ENCODE measurements around the gene MEGF6. TPM values are rescaled to one million over a fixed set of nuclear protein-coding genes. Genes with fewer than 3 reads are reported as not detected.

The MEGF6 gene
- total and polyA plus RNA-seq, 2 donors (not counting 1 experiment from before 2014, with no cell fraction given): 43.2 to 77.3 TPM

DNA sequence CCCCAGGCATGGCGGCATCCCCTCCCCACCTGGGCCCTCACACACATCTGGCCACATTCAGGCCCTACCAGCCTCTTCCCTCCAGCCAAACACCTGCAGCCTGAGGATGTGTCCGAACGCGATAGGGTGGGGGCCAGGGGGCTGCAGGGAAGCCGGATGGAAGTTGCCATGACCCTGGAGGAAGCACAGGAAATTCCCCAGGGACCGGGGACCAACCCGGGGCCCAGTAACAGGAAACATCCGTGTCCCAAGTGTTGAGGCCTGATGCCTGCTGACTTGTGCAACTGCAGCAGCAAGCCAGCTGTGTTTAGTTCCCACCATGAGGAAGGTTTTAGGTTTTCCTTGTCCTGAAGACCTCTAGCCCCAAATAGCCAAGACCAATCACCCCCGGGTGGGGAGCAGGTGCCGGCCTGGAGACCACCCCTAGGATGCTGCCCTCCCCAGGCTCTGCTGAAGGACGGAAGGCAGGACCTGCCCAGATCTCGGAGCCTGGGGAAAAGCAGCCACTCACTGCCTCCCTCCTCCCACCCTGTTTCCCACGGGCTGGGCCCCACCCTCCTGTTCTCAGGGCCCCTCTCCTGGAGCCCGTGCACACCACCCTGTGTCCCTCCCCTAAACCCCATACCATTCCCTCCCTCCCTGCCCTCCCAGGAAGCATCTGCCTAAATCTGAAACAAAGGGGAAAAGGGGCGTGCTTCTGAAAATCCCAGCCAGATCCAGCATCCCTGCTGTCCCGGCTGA lies 29.8 kb downstream of the MEGF6 start:
- no peak overlapping the region for H3K9ac ChIP-seq (ENCODE audit: low read length)
- WGBS (ENCODE audit: insufficient coverage): 39% methylated on average over 15 of the region's 16 CpGs
- H3K4me2 ChIP-seq (replicated peaks; ENCODE audit: low read depth, low read length, poor library complexity, severe bottlenecking): no peak overlapping the region
- no peak for TF ChIP-seq EZH2 (IDR thresholded peaks at IDR 0.05; ENCODE audit: borderline replicate concordance, insufficient read depth, low read depth, low read length, poor library complexity, severe bottlenecking)
- TF ChIP-seq, protein P1, sequence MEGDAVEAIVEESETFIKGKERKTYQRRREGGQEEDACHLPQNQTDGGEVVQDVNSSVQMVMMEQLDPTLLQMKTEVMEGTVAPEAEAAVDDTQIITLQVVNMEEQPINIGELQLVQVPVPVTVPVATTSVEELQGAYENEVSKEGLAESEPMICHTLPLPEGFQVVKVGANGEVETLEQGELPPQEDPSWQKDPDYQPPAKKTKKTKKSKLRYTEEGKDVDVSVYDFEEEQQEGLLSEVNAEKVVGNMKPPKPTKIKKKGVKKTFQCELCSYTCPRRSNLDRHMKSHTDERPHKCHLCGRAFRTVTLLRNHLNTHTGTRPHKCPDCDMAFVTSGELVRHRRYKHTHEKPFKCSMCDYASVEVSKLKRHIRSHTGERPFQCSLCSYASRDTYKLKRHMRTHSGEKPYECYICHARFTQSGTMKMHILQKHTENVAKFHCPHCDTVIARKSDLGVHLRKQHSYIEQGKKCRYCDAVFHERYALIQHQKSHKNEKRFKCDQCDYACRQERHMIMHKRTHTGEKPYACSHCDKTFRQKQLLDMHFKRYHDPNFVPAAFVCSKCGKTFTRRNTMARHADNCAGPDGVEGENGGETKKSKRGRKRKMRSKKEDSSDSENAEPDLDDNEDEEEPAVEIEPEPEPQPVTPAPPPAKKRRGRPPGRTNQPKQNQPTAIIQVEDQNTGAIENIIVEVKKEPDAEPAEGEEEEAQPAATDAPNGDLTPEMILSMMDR (IDR thresholded peaks at IDR 0.05): no peak
- H3K27ac Mint-ChIP-seq: no peak overlapping the region
- H3K4me1 Mint-ChIP-seq: peaks cover 7% of the 10 kb centered on the region
- ATAC-seq (ENCODE audit: low read depth) (no peak), DNase-seq (no peak)
- no peak overlapping the region for H3K4me3 ChIP-seq (ENCODE audit: control extremely low read depth in 1 of 5, extremely low read depth in 1 of 5, insufficient read depth in 1 of 5, low read depth in 2 of 5, low read length in 4 of 5)
- no peaks in the 10 kb centered on the region for H4K20me1 ChIP-seq (ENCODE audit: control insufficient read depth, insufficient read depth, low read length, poor library complexity, severe bottlenecking)
- CTCF ChIA-PET: no interaction called here
- H2AFZ ChIP-seq (ENCODE audit: insufficient read depth, low read depth, low read length, poor library complexity, severe bottlenecking): no peak overlapping the region
- intact Hi-C loops (cut with micrococcal nuclease): no loop called here
- H3K9me3 Mint-ChIP-seq (ENCODE audit: insufficient read depth): no peaks in the 10 kb centered on the region
- no peak overlapping the region for H3K27ac ChIP-seq (ENCODE audit: low read length in 2 of 2)
- H3K79me2 ChIP-seq (ENCODE audit: control insufficient read depth, insufficient read depth, low read length): no peaks in the 10 kb centered on the region
- H3K4me1 ChIP-seq (ENCODE audit: control insufficient read depth in 2 of 2, insufficient read depth in 2 of 2, low read length in 2 of 2): peaks cover 9 to 16% of the 10 kb centered on the region in 2 donors
- H3K4me3 Mint-ChIP-seq: no peak overlapping the region
- H3K9me3 ChIP-seq (ENCODE audit: control extremely low read depth in 1 of 3, control insufficient read depth in 2 of 3, insufficient read depth in 1 of 3, low read length in 2 of 3): peaks cover 0 to 21% (median 0%) of the 10 kb centered on the region in 3 donors
- H3K27me3 ChIP-seq (replicated peaks in 1 of 4; ENCODE audit: control extremely low read depth in 1 of 4, control insufficient read depth in 3 of 4, insufficient read depth in 4 of 4, low read length in 3 of 4): peaks cover 0 to 3% (median 0%) of the 10 kb centered on the region in 4 experiments
- POLR2A ChIA-PET: no interaction called here
- H3K27me3 Mint-ChIP-seq: no peaks in the 10 kb centered on the region
- H3K36me3 ChIP-seq (replicated peaks in 1 of 2; ENCODE audit: control extremely low read depth in 1 of 2, control insufficient read depth in 1 of 2, extremely low read depth in 1 of 2, insufficient read depth in 2 of 2, low read length in 1 of 2): no peaks in the 10 kb centered on the region

GRCh38 chr1:3580231-3580630 lies 31.1 kb downstream of the MEGF6 start:
- H3K27ac ChIP-seq (ENCODE audit: low read length in 2 of 2): no peak overlapping the region
- no peak for DNase-seq
- H3K9ac ChIP-seq (ENCODE audit: low read length): no peak overlapping the region
- H3K4me1 Mint-ChIP-seq: peaks cover 7% of the 10 kb centered on the region
- TF ChIP-seq, protein P1 (IDR thresholded peaks at IDR 0.05): no peak
- no peak for TF ChIP-seq EZH2 (IDR thresholded peaks at IDR 0.05; ENCODE audit: borderline replicate concordance, insufficient read depth, low read depth, low read length, poor library complexity, severe bottlenecking)
- WGBS (ENCODE audit: insufficient coverage): 34% methylated on average over 7 of the region's 9 CpGs
- ChIA-PET POLR2A (no interaction called here), CTCF (no interaction called here)
- peaks cover 0 to 32% (median 0%) of the 10 kb centered on the region in 3 donors for H3K9me3 ChIP-seq (ENCODE audit: control extremely low read depth in 1 of 3, control insufficient read depth in 2 of 3, insufficient read depth in 1 of 3, low read length in 2 of 3)
- H3K4me3 ChIP-seq (ENCODE audit: control extremely low read depth in 1 of 5, extremely low read depth in 1 of 5, insufficient read depth in 1 of 5, low read depth in 2 of 5, low read length in 4 of 5): no peak overlapping the region
- peaks cover 9 to 16% of the 10 kb centered on the region in 2 donors for H3K4me1 ChIP-seq (ENCODE audit: control insufficient read depth in 2 of 2, insufficient read depth in 2 of 2, low read length in 2 of 2)
- no peak overlapping the region for H3K27ac Mint-ChIP-seq
- no peaks in the 10 kb centered on the region for H3K79me2 ChIP-seq (ENCODE audit: control insufficient read depth, insufficient read depth, low read length)
- no peaks in the 10 kb centered on the region for H3K27me3 Mint-ChIP-seq
- no peaks in the 10 kb centered on the region for H3K36me3 ChIP-seq (replicated peaks in 1 of 2; ENCODE audit: control extremely low read depth in 1 of 2, control insufficient read depth in 1 of 2, extremely low read depth in 1 of 2, insufficient read depth in 2 of 2, low read length in 1 of 2)
- no peak overlapping the region for H3K4me2 ChIP-seq (replicated peaks; ENCODE audit: low read depth, low read length, poor library complexity, severe bottlenecking)
- no peaks in the 10 kb centered on the region for H3K9me3 Mint-ChIP-seq (ENCODE audit: insufficient read depth)
- ATAC-seq (ENCODE audit: low read depth): no peak
- H4K20me1 ChIP-seq (ENCODE audit: control insufficient read depth, insufficient read depth, low read length, poor library complexity, severe bottlenecking): no peaks in the 10 kb centered on the region
- H2AFZ ChIP-seq (ENCODE audit: insufficient read depth, low read depth, low read length, poor library complexity, severe bottlenecking): no peak overlapping the region
- intact Hi-C loops (cut with micrococcal nuclease): no loop called here
- H3K27me3 ChIP-seq (replicated peaks in 1 of 4; ENCODE audit: control extremely low read depth in 1 of 4, control insufficient read depth in 3 of 4, insufficient read depth in 4 of 4, low read length in 3 of 4): peaks cover 0 to 3% (median 0%) of the 10 kb centered on the region in 4 experiments
- no peak overlapping the region for H3K4me3 Mint-ChIP-seq
